ENCODE data around the gene VWA7.

- TF ChIP-seq CTCF (IDR thresholded peaks at IDR 0.05): no peak
- no peak for TF ChIP-seq POLR2A (IDR thresholded peaks at IDR 0.05)
Observed at GRCh38 chr6:31727034-31727716, 50.0 kb downstream of the VWA7 start.

All from esophagus squamous epithelium (tissue), 4 donors.